ENCODE data around the gene PRKRIP1.

- TF ChIP-seq CTCF (conservative IDR thresholded peaks at IDR 0.05) (no peak), ZFX (IDR thresholded peaks at IDR 0.05) (no peak)
These were observed 3.8 kb upstream of the PRKRIP1 start for GRCh38 chr7:102392330-102392729.

All from C4-2B (cell line).